ENCODE data around the gene PLAA.

GRCh38 chr9:26937816-26938371, 9.1 kb downstream of the PLAA start:
- no peak for TF ChIP-seq GATA2 (IDR thresholded peaks at IDR 0.05; ENCODE audit: low read depth, low read length)
- TF ChIP-seq GATA3 (IDR thresholded peaks at IDR 0.05; ENCODE audit: low read depth, low read length): no peak
